Measurements from ENCODE around the gene ZFP57.

ZFP57 gene

GRCh38 chr6:29726001-29726400 is 45.0 kb upstream of the ZFP57 start:
- TF ChIP-seq CTCF (IDR thresholded peaks at IDR 0.05) (no peak), ZFX (IDR thresholded peaks at IDR 0.05; ENCODE audit: borderline replicate concordance) (no peak)

GRCh38 chr6:29724937-29725869 is 44.3 kb upstream of the ZFP57 start:
- no peak overlapping the region for H3K27ac ChIP-seq
- no peak for TF ChIP-seq ZFX (IDR thresholded peaks at IDR 0.05; ENCODE audit: borderline replicate concordance)
- TF ChIP-seq CTCF (IDR thresholded peaks at IDR 0.05), result no peak

More at GRCh38 chr6:29726001-29726400, 45.0 kb upstream of the ZFP57 start:
- no peak overlapping the region for H3K27ac ChIP-seq

DNA sequence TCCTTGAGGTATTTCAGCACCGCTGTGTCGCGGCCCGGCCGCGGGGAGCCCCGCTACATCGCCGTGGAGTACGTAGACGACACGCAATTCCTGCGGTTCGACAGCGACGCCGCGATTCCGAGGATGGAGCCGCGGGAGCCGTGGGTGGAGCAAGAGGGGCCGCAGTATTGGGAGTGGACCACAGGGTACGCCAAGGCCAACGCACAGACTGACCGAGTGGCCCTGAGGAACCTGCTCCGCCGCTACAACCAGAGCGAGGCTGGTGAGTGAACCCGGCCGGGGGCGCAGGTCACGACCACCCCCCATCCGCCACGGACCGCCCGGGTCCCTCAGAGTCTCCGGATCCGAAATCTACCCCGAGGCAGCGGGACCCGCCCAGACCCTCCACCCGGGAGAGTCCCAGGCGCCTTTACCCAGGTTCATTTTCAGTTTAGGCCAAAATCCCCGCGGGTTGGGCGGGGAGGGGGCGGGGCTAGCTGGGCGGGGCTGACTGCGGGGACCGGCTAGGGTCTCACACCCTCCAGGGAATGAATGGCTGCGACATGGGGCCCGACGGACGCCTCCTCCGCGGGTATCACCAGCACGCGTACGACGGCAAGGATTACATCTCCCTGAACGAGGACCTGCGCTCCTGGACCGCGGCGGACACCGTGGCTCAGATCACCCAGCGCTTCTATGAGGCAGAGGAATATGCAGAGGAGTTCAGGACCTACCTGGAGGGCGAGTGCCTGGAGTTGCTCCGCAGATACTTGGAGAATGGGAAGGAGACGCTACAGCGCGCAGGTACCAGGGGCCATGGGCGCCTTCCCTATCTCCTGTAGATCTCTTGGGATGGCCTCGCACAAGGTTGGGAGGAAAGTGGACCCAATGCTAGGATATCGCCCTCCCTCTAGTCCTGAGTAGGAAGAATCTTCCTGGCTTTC is 43.0 kb upstream of the ZFP57 start:
- TF ChIP-seq ZFX (IDR thresholded peaks at IDR 0.05; ENCODE audit: borderline replicate concordance) (no peak), CTCF (IDR thresholded peaks at IDR 0.05) (no peak)
- no peak overlapping the region for H3K27ac ChIP-seq

DNA sequence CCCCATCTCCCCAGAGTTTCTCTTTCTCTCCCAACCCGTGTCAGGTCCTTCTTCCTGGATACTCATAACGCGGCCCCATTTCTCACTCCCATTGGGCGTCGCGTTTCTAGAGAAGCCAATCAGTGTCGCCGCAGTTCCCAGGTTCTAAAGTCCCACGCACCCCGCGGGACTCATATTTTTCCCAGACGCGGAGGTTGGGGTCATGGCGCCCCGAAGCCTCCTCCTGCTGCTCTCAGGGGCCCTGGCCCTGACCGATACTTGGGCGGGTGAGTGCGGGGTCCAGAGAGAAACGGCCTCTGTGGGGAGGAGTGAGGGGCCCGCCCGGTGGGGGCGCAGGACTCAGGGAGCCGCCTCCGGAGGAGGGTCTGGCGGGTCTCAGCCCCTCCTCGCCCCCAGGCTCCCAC is 42.3 kb upstream of the ZFP57 start, which contains the start of gene HLA-F:
Gene HLA-F, plus strand, starts transcription at position 173 of the 404 bp plus-strand sequence. Its CDS starts 30 bp downstream, at position 203.
- H3K27ac ChIP-seq, result no peak within 1 kb of the TSS
- TF ChIP-seq ZFX (IDR thresholded peaks at IDR 0.05; ENCODE audit: borderline replicate concordance), result no peak
- no peak for TF ChIP-seq CTCF (IDR thresholded peaks at IDR 0.05)

- TF ChIP-seq ZFX (IDR thresholded peaks at IDR 0.05; ENCODE audit: borderline replicate concordance) (no peak), CTCF (IDR thresholded peaks at IDR 0.05) (peak; percentile 18; the same call in 1 of the 2 replicates)
- H3K27ac ChIP-seq, result no peak overlapping the region
These were observed 39.9 kb upstream of the ZFP57 start for GRCh38 chr6:29720863-29721262.

- TF ChIP-seq CTCF (IDR thresholded peaks at IDR 0.05) (no peak), ZFX (IDR thresholded peaks at IDR 0.05; ENCODE audit: borderline replicate concordance) (no peak)
- no peak overlapping the region for H3K27ac ChIP-seq
These were observed 29.5 kb upstream of the ZFP57 start for GRCh38 chr6:29710281-29710941.
